ENCODE results near the gene MAGEB4.

DNA sequence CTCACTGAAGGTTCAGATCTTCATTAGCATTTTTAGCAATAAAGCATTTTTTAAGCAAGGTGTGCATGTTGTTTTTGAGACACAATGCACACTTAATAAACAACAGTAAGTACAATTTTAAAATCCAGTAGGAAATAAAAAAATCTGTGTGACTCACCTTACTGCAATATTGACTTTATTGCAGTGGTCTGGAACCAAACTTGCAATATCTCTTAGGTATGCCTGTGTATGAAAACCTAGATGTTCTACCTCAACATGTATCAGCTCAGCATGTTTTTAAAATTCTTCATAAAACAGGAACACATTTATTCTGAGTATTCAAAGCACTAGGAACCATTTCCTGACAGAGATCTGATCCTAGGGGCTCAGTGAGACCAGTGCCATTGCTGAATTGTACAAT, 40.7 kb downstream of the MAGEB4 start:
- TF ChIP-seq POLR2A (IDR thresholded peaks at IDR 0.05), result no peak
- TF ChIP-seq, protein P1, sequence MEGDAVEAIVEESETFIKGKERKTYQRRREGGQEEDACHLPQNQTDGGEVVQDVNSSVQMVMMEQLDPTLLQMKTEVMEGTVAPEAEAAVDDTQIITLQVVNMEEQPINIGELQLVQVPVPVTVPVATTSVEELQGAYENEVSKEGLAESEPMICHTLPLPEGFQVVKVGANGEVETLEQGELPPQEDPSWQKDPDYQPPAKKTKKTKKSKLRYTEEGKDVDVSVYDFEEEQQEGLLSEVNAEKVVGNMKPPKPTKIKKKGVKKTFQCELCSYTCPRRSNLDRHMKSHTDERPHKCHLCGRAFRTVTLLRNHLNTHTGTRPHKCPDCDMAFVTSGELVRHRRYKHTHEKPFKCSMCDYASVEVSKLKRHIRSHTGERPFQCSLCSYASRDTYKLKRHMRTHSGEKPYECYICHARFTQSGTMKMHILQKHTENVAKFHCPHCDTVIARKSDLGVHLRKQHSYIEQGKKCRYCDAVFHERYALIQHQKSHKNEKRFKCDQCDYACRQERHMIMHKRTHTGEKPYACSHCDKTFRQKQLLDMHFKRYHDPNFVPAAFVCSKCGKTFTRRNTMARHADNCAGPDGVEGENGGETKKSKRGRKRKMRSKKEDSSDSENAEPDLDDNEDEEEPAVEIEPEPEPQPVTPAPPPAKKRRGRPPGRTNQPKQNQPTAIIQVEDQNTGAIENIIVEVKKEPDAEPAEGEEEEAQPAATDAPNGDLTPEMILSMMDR (IDR thresholded peaks at IDR 0.05), result no peak

All from thyroid gland (tissue), 4 donors.